ENCODE measurements around the gene TMEM125.

The TMEM125 gene

DNA sequence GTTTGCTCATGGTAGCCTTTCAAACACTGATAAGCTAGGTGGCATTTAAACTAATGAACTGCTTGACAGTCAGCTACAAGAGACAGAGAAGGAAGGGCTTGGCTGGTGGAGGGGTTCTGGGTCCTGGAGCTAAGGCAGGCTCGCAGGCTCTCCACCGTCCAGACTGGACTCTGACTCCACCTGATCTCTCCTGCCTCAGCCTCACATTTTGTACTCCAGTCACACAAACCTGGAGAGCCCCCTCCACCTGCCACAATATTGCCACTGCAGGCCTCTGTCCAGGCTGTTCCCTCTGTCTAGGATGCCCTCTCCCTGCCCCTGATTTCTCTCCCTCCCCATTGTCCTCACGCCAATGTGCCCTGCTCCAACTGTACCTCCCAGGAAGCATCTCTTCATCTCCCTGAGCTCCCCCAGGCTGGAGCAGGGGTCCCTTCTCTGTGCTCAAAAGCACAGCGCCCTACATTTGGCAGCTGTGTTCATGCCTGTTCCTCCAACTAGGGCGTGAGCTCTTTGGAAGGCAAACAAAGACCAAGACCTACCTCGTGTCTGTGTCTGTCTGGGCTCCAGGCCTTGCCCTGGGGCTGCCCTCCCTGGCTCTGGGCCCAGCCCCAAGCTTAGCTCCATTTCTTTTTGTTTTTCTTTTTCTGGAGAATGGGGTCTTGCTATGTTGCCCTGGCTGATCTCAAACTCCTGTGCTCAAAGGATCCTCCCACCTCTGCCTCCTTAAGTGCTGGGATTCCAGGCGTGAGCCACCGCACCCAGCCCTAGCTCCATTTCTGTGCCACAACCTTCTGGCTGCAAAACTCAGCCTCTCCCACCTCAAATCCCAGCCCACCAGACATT, 33.9 kb downstream of the TMEM125 start:
- no peak for DNase-seq (ENCODE audit: low read depth, low spot score)
- H3K4me3 ChIP-seq (ENCODE audit: low read depth, low read length): no peak overlapping the region
- in situ Hi-C loops (cut with HindIII; ENCODE audit: low sequenced_read_pairs): no loop called here
- no peak for TF ChIP-seq CTCF (IDR thresholded peaks at IDR 0.05; ENCODE audit: low read depth, low read length)

GRCh38 chr1:43304314-43304681, 34.5 kb downstream of the TMEM125 start:
- in situ Hi-C loops (cut with HindIII; ENCODE audit: low sequenced_read_pairs): no loop called here
- no peak overlapping the region for H3K4me3 ChIP-seq (ENCODE audit: low read depth, low read length)
- no peak for TF ChIP-seq CTCF (IDR thresholded peaks at IDR 0.05; ENCODE audit: low read depth, low read length)
- no peak for DNase-seq (ENCODE audit: low read depth, low spot score)

DNA sequence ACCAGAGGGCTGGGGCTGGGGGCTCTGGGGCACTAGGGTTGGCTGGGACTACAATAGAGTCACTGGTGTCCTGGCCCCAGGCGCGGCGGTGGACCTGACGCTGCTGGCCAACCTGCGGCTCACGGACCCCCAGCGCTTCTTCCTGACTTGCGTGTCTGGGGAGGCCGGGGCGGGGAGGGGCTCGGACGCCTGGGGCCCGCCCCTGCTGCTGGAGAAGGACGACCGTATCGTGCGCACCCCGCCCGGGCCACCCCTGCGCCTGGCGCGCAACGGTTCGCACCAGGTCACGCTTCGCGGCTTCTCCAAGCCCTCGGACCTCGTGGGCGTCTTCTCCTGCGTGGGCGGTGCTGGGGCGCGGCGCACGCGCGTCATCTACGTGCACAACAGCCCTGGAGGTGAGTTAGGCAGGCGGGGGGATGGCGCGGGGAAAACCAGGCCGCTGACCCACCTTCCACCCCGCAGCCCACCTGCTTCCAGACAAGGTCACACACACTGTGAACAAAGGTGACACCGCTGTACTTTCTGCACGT, 35.1 kb downstream of the TMEM125 start:
- TF ChIP-seq CTCF (IDR thresholded peaks at IDR 0.05; ENCODE audit: low read depth, low read length): no peak
- DNase-seq (ENCODE audit: low read depth, low spot score): no peak
- in situ Hi-C loops (cut with HindIII; ENCODE audit: low sequenced_read_pairs): no loop called here
- no peak overlapping the region for H3K4me3 ChIP-seq (ENCODE audit: low read depth, low read length)

- DNase-seq (ENCODE audit: low read depth, low spot score): no peak
- TF ChIP-seq CTCF (IDR thresholded peaks at IDR 0.05; ENCODE audit: low read depth, low read length): no peak
- H3K4me3 ChIP-seq (ENCODE audit: low read depth, low read length): no peak overlapping the region
- in situ Hi-C loops (cut with HindIII; ENCODE audit: low sequenced_read_pairs): no loop called here
Measured at GRCh38 chr1:43305461-43305860, 35.7 kb downstream of the TMEM125 start.

GRCh38 chr1:43305926-43306687, 36.3 kb downstream of the TMEM125 start:
- no peak for TF ChIP-seq CTCF (IDR thresholded peaks at IDR 0.05; ENCODE audit: low read depth, low read length)
- no peak for DNase-seq (ENCODE audit: low read depth, low spot score)
- in situ Hi-C loops (cut with HindIII; ENCODE audit: low sequenced_read_pairs): no loop called here

DNA sequence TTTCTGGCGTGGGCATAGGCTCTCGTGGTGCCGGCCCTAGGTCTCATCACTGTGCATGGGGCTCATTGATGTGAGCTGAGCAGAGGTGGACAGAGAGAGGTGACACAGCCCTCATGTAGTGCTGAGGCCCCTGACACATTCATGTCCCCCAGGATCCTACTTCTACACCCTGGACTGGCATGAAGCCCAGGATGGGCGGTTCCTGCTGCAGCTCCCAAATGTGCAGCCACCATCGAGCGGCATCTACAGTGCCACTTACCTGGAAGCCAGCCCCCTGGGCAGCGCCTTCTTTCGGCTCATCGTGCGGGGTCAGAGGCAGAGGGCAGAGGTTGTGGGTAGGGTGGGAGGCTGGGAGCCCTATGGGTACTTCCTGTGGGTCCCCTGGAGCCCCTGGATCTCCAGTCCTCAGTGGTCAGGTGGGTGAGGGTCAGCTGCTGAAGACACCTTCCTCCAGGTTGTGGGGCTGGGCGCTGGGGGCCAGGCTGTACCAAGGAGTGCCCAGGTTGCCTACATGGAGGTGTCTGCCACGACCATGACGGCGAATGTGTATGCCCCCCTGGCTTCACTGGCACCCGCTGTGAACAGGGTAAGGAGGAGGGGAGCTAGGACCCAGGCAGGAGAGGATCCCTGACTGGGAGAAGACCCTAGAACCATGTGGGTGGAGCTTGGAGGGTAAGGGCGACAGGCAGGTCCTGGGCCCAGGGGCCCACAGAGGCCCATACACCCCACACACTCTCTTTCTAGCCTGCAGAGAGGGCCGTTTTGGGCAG, 37.1 kb downstream of the TMEM125 start:
- in situ Hi-C loops (cut with HindIII; ENCODE audit: low sequenced_read_pairs): no loop called here
- no peak overlapping the region for H3K4me3 ChIP-seq (ENCODE audit: low read depth, low read length)
- no peak for TF ChIP-seq CTCF (IDR thresholded peaks at IDR 0.05; ENCODE audit: low read depth, low read length)
- DNase-seq (ENCODE audit: low read depth, low spot score): no peak

More at GRCh38 chr1:43305926-43306687, 36.3 kb downstream of the TMEM125 start:
- H3K4me3 ChIP-seq (ENCODE audit: low read depth, low read length): no peak overlapping the region
